ENCODE results near the gene MACROD2. TPM values are rescaled to one million over a fixed set of nuclear protein-coding genes. Genes with fewer than 3 reads are reported as not detected.

MACROD2 gene
- total RNA-seq, 2 donors from 2014 or later: 8.0 to 19.4 TPM

DNA sequence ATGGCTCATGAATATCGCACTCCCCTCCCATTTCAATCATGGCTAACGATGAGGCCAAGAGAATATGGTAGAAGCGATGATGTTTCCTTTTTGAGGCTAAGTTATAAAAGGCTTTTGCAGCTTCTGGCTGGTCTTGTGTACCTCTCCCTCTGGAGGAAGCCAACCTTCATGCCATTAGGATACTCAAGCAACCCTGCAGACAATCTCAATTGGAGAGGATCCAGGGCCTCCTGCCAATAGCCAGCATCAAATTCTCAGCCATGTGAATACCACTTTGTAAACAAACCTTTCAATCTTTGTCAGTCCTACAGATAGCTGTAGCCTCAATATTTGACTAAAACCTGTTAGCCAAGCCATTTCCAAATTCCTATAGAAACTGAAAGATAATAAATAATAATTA lies 1839.5 kb downstream of the MACROD2 start:
- Histone ChIP-seq H3K4me3 (no peak overlapping the region), H3K9me3 (no peaks in the 10 kb centered on the region), H3K36me3 (no peaks in the 10 kb centered on the region), H3K4me1 (replicated peaks) (no peaks in the 10 kb centered on the region), H3K27ac (no peak overlapping the region), H3K27me3 (replicated peaks; ENCODE audit: insufficient read depth) (no peaks in the 10 kb centered on the region)
- 92% methylated on average over 3 of the region's 3 CpGs for WGBS
- intact Hi-C loops (cut with DNase I): no loop called here
- TF ChIP-seq POLR2AphosphoS5 (IDR thresholded peaks at IDR 0.05) (no peak), POLR2A (IDR thresholded peaks at IDR 0.05) (no peak)
- TF ChIP-seq, protein P1, sequence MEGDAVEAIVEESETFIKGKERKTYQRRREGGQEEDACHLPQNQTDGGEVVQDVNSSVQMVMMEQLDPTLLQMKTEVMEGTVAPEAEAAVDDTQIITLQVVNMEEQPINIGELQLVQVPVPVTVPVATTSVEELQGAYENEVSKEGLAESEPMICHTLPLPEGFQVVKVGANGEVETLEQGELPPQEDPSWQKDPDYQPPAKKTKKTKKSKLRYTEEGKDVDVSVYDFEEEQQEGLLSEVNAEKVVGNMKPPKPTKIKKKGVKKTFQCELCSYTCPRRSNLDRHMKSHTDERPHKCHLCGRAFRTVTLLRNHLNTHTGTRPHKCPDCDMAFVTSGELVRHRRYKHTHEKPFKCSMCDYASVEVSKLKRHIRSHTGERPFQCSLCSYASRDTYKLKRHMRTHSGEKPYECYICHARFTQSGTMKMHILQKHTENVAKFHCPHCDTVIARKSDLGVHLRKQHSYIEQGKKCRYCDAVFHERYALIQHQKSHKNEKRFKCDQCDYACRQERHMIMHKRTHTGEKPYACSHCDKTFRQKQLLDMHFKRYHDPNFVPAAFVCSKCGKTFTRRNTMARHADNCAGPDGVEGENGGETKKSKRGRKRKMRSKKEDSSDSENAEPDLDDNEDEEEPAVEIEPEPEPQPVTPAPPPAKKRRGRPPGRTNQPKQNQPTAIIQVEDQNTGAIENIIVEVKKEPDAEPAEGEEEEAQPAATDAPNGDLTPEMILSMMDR (IDR thresholded peaks at IDR 0.05): no peak
- no peak for DNase-seq (ENCODE audit: low spot score)

DNA sequence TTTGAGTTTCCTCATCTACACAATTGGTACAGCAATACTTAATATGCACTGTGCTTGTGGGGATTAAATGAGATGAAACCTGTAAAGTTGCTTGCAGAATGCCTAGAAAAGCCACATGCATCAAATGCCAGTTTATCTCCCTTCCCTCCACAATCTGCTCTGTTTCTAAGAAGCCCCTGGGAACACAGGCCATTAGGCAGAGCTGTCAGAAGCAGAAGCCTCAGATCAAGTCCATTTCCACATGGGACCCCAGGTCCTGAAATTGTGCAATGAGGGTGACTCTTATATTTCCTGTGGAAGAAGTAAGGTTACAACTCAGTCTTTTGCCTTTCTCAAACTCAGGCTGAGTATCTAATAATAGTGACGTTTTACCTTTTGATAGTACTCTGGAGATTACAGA lies 1840.5 kb downstream of the MACROD2 start:
- no peaks in the 10 kb centered on the region for H3K36me3 ChIP-seq
- WGBS: 71% methylated on average over 1 of the region's 1 CpG
- intact Hi-C loops (cut with DNase I): no loop called here
- no peaks in the 10 kb centered on the region for H3K9me3 ChIP-seq
- TF ChIP-seq, protein P1 (IDR thresholded peaks at IDR 0.05): no peak
- TF ChIP-seq POLR2AphosphoS5 (IDR thresholded peaks at IDR 0.05) (no peak), POLR2A (IDR thresholded peaks at IDR 0.05) (no peak)
- H3K4me3 ChIP-seq: no peak overlapping the region
- no peaks in the 10 kb centered on the region for H3K27me3 ChIP-seq (replicated peaks; ENCODE audit: insufficient read depth)
- no peak for DNase-seq (ENCODE audit: low spot score)
- no peaks in the 10 kb centered on the region for H3K4me1 ChIP-seq (replicated peaks)
- no peak overlapping the region for H3K27ac ChIP-seq

DNA sequence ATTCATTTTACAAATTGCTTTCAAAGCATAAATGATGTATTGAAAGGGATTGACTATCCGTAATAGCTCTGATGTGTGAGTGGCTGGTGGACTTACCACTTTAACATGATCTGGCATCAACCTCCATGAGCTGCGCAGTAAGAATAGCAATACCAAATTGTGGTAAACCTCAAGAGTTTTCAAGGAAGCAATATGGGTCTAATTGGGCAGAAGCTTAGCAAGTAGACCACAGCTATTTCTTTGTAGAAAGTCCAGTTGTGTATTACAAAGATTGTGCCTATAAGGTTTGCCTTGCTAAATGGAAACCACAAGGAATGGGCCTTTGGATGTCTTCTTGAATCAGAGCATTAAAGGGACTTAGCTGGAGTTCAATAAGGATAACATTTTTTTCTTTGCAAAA lies 1841.3 kb downstream of the MACROD2 start:
- no peak for DNase-seq (ENCODE audit: low spot score)
- no peaks in the 10 kb centered on the region for H3K4me1 ChIP-seq (replicated peaks)
- H3K36me3 ChIP-seq: no peaks in the 10 kb centered on the region
- H3K27me3 ChIP-seq (replicated peaks; ENCODE audit: insufficient read depth): no peaks in the 10 kb centered on the region
- H3K27ac ChIP-seq: no peak overlapping the region
- WGBS: 88% methylated on average over 2 of the region's 2 CpGs
- no peak overlapping the region for H3K4me3 ChIP-seq
- TF ChIP-seq, protein P1 (IDR thresholded peaks at IDR 0.05): no peak
- TF ChIP-seq POLR2A (IDR thresholded peaks at IDR 0.05) (no peak), POLR2AphosphoS5 (IDR thresholded peaks at IDR 0.05) (no peak)
- no peaks in the 10 kb centered on the region for H3K9me3 ChIP-seq
- intact Hi-C loops (cut with DNase I): no loop called here

DNA sequence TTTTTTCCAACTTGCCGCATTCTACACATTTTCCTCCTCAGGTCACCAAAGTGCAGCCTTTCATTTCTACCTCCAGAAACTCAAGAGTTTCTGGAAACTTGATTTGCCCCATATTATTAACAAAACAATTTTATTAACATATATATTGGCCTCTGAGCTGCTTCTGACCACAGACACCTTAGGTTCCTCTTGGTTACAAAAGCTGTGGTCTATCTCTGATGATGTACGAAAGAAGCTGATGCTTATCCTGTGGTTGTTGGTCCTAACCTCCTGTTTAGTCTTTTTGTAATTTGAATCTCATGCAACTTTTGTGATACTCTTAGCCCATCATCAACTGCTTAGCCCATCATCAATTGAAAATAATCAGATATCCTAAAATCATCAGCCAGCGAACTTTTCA lies 1842.2 kb downstream of the MACROD2 start:
- no peak for TF ChIP-seq POLR2AphosphoS5 (IDR thresholded peaks at IDR 0.05)
- TF ChIP-seq, protein P1 (IDR thresholded peaks at IDR 0.05): no peak
- no peak for TF ChIP-seq POLR2A (IDR thresholded peaks at IDR 0.05)
- WGBS: 89% methylated on average over 3 of the region's 3 CpGs

DNA sequence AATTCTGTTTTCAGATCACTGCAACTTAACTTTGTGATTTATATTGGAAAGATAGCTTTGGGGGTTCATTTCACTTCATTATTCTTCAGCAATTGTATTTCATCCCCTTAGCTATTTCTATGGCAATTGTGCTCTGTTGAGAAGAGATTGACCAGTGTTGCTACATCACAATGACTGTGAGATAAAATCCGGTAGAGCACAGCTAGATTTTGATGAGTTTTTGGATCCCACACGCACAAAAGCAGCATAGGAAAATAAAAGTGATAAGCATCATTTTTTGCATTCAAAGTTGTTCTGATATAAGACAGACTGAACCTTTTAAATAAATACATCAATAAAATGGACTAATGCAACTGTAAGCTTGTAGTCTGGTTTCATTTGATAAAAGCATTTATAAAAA lies 1843.2 kb downstream of the MACROD2 start:
- TF ChIP-seq POLR2A (IDR thresholded peaks at IDR 0.05) (no peak), POLR2AphosphoS5 (IDR thresholded peaks at IDR 0.05) (no peak)
- TF ChIP-seq, protein P1 (IDR thresholded peaks at IDR 0.05): no peak
- intact Hi-C loops (cut with DNase I): no loop called here
- 49% methylated on average over 2 of the region's 2 CpGs for WGBS
- no peaks in the 10 kb centered on the region for H3K27me3 ChIP-seq (replicated peaks; ENCODE audit: insufficient read depth)
- H3K9me3 ChIP-seq: no peaks in the 10 kb centered on the region
- H3K4me1 ChIP-seq (replicated peaks): no peaks in the 10 kb centered on the region
- DNase-seq (ENCODE audit: low spot score): no peak
- no peaks in the 10 kb centered on the region for H3K36me3 ChIP-seq
- H3K4me3 ChIP-seq: no peak overlapping the region
- no peak overlapping the region for H3K27ac ChIP-seq

More for the DNA sequence above, 1842.2 kb downstream of the MACROD2 start:
- H3K27me3 ChIP-seq (replicated peaks; ENCODE audit: insufficient read depth): no peaks in the 10 kb centered on the region
- H3K9me3 ChIP-seq: no peaks in the 10 kb centered on the region
- H3K27ac ChIP-seq: no peak overlapping the region
- intact Hi-C loops (cut with DNase I): no loop called here
- no peaks in the 10 kb centered on the region for H3K4me1 ChIP-seq (replicated peaks)
- H3K4me3 ChIP-seq: no peak overlapping the region
- DNase-seq (ENCODE audit: low spot score): no peak
- H3K36me3 ChIP-seq: no peaks in the 10 kb centered on the region
